ENCODE data around the gene GCNT1. TPM values are rescaled to one million over a fixed set of nuclear protein-coding genes. Genes with fewer than 3 reads are reported as not detected.

GCNT1 gene
- 10 to 100 TPM in 2 of 3 donors, 1 to 10 TPM in 1; 7.9 to 16.5 (median 10.1) TPM for total RNA-seq

DNA sequence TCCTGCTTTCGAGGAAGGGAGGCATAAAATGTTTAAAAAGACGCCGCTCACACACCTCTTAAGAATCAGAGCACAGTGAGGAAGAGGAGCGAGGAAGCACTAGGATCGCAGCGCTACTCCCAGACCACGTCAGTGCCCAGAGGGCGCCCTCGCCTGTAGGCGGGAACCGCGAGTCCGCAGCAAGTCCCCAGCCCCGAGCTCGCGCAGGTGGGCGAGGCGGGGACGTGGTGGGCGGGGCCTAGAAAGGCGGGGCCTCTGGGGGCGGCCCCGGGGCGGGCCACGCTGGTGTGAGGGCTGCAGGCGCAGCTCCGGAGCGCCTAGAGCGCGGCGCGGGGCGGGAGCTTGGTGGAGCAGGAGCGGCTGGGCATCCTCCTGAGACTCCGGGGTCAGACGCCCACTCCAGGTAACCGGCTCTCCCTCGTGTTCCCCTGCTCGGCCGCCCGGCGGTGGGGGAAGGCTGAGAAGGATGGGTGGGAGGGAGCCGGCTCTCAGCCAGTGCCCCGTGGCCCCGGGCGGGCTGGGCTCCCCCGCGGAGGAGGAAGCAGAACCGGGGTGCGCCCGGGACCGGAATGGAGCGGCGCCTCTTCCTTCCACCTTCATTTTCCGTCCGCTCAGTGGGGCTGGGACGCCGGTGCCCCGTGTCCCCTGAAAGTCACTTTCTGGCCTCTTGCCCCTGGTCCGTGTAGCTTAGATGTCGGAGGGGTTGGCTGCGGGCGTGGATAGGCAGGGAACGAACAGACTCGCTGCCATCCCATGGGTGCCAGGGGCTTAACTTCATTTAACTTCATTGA is at the start of gene GCNT1:
TSS of gene GCNT1 (plus strand) at position 280 of the 791 bp plus-strand sequence. CDS start 43,200 bp downstream, outside the sequence.
- H3K4me3 ChIP-seq, result peak within 1 kb of the TSS; percentile 61 to 92 (median 78)
- intact Hi-C loops (cut with DNase I; ENCODE audit: low total_unique reads), result no loop called here
- TF ChIP-seq POLR2AphosphoS5 (IDR thresholded peaks at IDR 0.05), result peak in 1 of 3 donors; percentile 33
- TF ChIP-seq, protein P1, sequence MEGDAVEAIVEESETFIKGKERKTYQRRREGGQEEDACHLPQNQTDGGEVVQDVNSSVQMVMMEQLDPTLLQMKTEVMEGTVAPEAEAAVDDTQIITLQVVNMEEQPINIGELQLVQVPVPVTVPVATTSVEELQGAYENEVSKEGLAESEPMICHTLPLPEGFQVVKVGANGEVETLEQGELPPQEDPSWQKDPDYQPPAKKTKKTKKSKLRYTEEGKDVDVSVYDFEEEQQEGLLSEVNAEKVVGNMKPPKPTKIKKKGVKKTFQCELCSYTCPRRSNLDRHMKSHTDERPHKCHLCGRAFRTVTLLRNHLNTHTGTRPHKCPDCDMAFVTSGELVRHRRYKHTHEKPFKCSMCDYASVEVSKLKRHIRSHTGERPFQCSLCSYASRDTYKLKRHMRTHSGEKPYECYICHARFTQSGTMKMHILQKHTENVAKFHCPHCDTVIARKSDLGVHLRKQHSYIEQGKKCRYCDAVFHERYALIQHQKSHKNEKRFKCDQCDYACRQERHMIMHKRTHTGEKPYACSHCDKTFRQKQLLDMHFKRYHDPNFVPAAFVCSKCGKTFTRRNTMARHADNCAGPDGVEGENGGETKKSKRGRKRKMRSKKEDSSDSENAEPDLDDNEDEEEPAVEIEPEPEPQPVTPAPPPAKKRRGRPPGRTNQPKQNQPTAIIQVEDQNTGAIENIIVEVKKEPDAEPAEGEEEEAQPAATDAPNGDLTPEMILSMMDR (IDR thresholded peaks at IDR 0.05), result no peak
- no peaks in the 10 kb centered on the region for H3K36me3 ChIP-seq
- DNase-seq (ENCODE audit: low spot score in 2 of 2), result peak; percentile 64 to 74
- H3K27ac ChIP-seq, result peak within 1 kb of the TSS; percentile 68 to 73
- no peaks in the 10 kb centered on the region for H3K27me3 ChIP-seq
- H3K4me1 ChIP-seq, result no peaks in the 10 kb centered on the region
- no peaks in the 10 kb centered on the region for H3K9me3 ChIP-seq

DNA sequence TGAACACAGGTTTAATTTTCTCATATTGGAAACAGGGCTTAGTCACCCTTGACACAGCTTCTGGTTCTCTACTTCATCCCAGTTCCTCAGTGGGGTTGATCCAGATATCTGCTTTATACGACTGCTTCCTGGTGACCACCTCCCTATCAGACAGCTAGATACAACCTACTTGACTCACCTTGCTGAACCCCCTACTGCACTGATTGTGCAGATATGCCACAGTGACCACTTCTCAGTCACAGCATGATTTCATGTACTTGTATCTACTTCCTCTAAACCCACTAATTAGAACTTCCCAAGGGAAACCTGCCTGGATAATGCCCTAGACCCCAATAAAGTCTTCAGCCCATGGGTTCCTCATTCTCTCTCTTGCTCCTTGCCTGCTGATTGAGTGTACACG is 46.3 kb upstream of the GCNT1 start:
- H3K36me3 ChIP-seq, result no peaks in the 10 kb centered on the region
- intact Hi-C loops (cut with DNase I; ENCODE audit: low total_unique reads), result no loop called here
- H3K4me1 ChIP-seq, result no peaks in the 10 kb centered on the region
- TF ChIP-seq POLR2AphosphoS5 (IDR thresholded peaks at IDR 0.05) (no peak), POLR2A (IDR thresholded peaks at IDR 0.05) (no peak)
- TF ChIP-seq, protein P1 (IDR thresholded peaks at IDR 0.05), result no peak
- peaks cover 0 to 13% of the 10 kb centered on the region in 2 donors for H3K9me3 ChIP-seq
- H3K27ac ChIP-seq, result no peak overlapping the region
- DNase-seq (ENCODE audit: low spot score in 2 of 2), result no peak
- H3K27me3 ChIP-seq, result no peaks in the 10 kb centered on the region
- no peak overlapping the region for H3K4me3 ChIP-seq

DNA sequence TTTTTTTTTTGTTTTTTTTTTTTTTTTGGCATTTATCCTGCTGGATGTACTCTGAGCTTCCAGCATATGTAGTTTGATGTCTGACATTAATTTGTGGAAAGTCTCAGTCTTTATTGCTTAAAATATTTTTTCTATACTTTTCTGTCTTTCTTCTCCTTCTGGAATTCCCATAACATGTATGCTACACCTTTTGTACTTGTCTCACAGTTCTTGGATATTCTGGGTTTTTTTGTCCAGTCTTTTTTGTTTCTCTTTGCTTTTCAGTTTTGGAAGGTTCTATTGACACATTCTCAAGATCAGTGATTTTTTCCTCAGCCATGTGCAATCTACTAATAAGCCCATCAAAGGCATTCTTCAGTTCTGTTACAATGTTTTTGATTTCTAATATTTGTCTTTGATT is 45.3 kb upstream of the GCNT1 start:
- no peak for DNase-seq (ENCODE audit: low spot score in 2 of 2)
- intact Hi-C loops (cut with DNase I; ENCODE audit: low total_unique reads), result no loop called here
- no peak overlapping the region for H3K4me3 ChIP-seq
- H3K36me3 ChIP-seq, result no peaks in the 10 kb centered on the region
- no peak overlapping the region for H3K27ac ChIP-seq
- H3K4me1 ChIP-seq, result no peaks in the 10 kb centered on the region
- no peaks in the 10 kb centered on the region for H3K27me3 ChIP-seq
- H3K9me3 ChIP-seq, result peaks cover 0 to 13% of the 10 kb centered on the region in 2 donors
- TF ChIP-seq POLR2A (IDR thresholded peaks at IDR 0.05) (no peak), POLR2AphosphoS5 (IDR thresholded peaks at IDR 0.05) (no peak)
- TF ChIP-seq, protein P1 (IDR thresholded peaks at IDR 0.05), result no peak

DNA sequence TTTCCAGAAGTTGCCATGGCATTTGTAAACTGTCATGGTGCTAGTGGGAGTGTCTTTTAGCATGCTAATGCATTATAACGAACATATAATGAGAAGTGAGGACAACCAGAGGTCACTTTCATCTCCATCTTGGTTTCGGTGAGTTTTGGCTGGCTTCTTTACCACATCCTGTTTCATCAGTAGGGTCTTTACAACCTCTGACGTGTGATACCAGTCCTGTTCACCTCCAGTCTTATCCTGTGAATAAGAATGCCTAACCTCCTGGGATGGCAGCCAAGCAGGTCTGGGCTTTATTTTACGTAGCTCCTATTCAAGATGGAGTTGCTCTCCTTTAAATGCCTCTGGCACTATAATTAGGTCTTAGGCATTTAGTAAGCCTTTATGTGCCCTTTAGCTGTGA is 44.3 kb upstream of the GCNT1 start:
- intact Hi-C loops (cut with DNase I; ENCODE audit: low total_unique reads), result no loop called here
- H3K27ac ChIP-seq, result no peak overlapping the region
- no peak for TF ChIP-seq POLR2A (IDR thresholded peaks at IDR 0.05)
- TF ChIP-seq POLR2AphosphoS5 (IDR thresholded peaks at IDR 0.05), result no peak
- TF ChIP-seq, protein P1 (IDR thresholded peaks at IDR 0.05), result no peak
- no peaks in the 10 kb centered on the region for H3K36me3 ChIP-seq
- no peaks in the 10 kb centered on the region for H3K27me3 ChIP-seq
- no peak for DNase-seq (ENCODE audit: low spot score in 2 of 2)
- H3K4me3 ChIP-seq, result no peak overlapping the region
- peaks cover 0 to 13% of the 10 kb centered on the region in 2 donors for H3K9me3 ChIP-seq
- no peaks in the 10 kb centered on the region for H3K4me1 ChIP-seq

DNA sequence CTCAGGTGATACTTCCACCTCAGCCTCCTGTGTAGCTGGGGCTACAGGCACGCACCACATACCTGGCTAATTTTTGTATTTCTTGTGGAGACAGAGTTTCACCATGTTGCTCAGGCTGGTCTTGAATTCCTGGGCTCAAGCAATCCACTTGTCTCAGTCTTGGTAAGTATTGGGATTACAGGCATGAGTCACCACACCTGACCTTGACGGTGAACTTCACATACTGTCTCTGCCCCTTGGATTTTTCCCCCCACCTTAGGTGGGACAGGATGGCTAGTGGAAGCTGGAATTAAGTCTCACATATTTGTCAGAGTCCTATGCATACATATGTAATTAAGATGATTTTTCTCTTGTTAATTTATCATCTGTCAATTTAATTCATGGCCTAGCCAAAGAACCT is 43.8 kb upstream of the GCNT1 start:
- peaks cover 0 to 13% of the 10 kb centered on the region in 2 donors for H3K9me3 ChIP-seq
- no peaks in the 10 kb centered on the region for H3K27me3 ChIP-seq
- H3K4me1 ChIP-seq, result no peaks in the 10 kb centered on the region
- peak overlapping the region in 1 of 2 donors; percentile 48 for H3K27ac ChIP-seq
- no peaks in the 10 kb centered on the region for H3K36me3 ChIP-seq
- no peak overlapping the region for H3K4me3 ChIP-seq
- intact Hi-C loops (cut with DNase I; ENCODE audit: low total_unique reads), result no loop called here
- DNase-seq (ENCODE audit: low spot score in 2 of 2), result no peak
- no peak for TF ChIP-seq POLR2AphosphoS5 (IDR thresholded peaks at IDR 0.05)
- TF ChIP-seq, protein P1 (IDR thresholded peaks at IDR 0.05), result no peak
- TF ChIP-seq POLR2A (IDR thresholded peaks at IDR 0.05), result no peak
